Gastroesophageal sphincter (tissue), 3 donors: Measurements from ENCODE around the gene C4orf50.

Experiments
- CTCF ChIP-seq, 4 experiments: fragments of 200-600 bp in 2 of 4; fragments of 450-650 bp in 2 of 4; sonication (generic) in 1 of 4; IDR thresholded peaks; one replicate each; pipeline ENCODE4 v1.5.1; 2017 to 2019; ENCODE audit warnings: antibody characterized with exemption in 4 of 4, mild to moderate bottlenecking in 2 of 4, moderate library complexity in 2 of 4
- POLR2A ChIP-seq, 2 donors: fragments of 450-650 bp; IDR thresholded peaks; one replicate each; pipeline ENCODE4 v1.6.1; 2017; ENCODE audit warnings: antibody characterized with exemption in 2 of 2, mild to moderate bottlenecking in 2 of 2, moderate library complexity in 1 of 2

- TF ChIP-seq CTCF (IDR thresholded peaks at IDR 0.05) (no peak), POLR2A (IDR thresholded peaks at IDR 0.05) (no peak)
These were observed 12.4 kb upstream of the C4orf50 start for GRCh38 chr4:6030679-6031078.
